GM21390 (cell line): ENCODE measurements around the gene MGLL.

Experiments used
- ATAC-seq: cut with Tn5 transposase; IDR thresholded peaks from one replicate; pipeline ENCODE4 v1.9.1; 2021; ENCODE audit not compliant: unreplicated experiment

MGLL gene

DNA sequence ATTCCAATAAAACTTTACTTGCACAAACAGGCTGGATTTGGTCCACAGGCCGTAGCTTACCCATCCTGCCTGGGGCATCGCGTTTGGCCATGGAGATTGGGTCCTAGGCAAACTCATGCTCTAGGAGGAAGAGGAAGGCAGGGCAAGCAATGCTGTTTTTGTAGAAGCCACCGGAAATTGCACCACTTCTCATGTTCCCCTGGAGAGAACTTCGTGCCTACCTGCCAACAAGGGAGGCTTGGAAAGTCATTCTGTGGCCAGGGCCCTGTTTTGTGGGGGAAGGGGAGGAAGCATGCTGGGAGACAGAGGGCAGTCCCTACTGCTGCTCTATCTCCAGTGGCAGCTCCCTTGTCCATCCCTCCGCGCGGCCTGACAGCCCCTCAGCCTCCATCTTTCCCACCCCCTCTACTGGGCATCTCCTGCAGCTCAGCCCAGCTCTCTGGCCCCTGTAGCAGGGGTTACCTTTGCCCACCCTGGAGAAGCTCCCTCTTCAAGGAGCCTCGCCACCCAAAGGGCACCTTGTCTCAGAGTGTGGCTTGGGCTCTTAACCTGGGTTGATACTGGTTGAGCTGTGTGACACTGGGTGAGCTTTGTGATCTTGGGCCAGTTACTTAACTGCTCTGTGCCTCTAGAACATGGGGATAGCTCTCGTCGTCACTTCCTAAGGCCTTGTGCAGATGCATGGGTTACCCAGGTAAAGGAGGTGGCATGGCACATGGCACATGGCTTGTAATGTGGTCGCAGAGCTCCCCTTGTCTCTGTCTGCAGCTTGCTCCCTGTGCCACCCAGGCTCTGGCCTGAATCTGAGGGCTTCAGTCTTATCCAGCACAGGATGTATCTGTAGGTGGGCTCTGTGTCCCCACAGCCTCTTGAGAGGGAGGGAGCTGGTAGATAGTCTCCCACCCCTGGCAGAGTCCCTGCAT, 143.4 kb downstream of the MGLL start:
- no peak for ATAC-seq

DNA sequence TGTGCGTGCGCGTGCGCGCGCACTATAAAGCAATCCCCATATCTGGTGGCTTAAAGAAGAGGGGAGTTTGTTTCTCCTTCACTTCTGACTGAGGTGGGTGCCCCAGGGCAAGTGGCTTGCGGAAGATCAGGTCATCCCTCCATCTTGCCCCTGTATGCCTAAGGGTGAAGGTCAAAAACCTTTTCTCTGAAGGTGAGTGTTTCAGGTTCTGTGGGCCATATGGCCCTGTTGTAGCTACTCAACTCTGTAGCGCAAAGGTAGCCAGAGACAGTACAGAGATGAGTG, 144.1 kb downstream of the MGLL start:
- no peak for ATAC-seq

- ATAC-seq, result no peak
Measured at GRCh38 chr3:127677541-127678314, 144.6 kb downstream of the MGLL start.

DNA sequence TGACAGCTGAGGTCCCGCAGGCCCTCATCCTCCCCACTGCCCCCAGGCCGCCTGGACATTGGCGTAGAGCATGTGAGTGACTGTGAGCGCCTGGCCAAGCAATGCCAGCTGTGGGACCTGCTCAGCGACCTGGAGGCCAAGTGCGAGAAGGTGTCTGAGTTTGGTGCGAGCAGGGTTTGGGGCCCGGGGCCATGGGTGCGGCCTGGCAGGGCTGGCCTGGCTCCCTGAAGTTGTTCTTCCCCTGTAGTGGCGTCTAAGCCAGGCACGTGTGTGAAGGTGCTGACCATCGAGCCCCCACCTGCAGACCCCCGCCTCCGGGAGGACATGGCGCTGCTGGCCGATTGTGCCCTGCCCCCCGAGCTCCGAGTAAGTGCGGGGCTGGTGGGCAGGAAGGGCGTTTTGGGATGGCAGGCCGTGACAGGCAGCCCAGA, 145.4 kb downstream of the MGLL start:
- ATAC-seq, result no peak

DNA sequence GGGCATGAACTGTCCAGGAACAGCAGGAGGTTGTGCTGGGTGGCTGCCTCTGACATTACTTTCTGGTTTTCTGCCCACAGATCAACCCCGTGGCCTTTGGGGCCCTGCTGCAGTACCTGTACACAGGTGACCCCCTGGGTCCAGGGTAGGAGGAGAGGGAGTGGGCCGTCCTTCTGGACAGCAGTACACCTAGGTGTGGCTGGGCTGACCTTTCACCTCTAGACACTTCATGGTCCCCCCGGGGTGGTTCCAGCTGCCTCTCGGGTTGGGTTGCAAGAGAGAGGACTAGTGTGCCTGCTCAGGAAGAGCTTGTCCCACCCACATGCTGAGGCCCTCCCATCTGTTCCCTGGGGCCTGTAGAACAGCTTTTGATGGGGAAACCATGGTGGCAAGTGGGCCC, 145.9 kb downstream of the MGLL start:
- ATAC-seq, result no peak

DNA sequence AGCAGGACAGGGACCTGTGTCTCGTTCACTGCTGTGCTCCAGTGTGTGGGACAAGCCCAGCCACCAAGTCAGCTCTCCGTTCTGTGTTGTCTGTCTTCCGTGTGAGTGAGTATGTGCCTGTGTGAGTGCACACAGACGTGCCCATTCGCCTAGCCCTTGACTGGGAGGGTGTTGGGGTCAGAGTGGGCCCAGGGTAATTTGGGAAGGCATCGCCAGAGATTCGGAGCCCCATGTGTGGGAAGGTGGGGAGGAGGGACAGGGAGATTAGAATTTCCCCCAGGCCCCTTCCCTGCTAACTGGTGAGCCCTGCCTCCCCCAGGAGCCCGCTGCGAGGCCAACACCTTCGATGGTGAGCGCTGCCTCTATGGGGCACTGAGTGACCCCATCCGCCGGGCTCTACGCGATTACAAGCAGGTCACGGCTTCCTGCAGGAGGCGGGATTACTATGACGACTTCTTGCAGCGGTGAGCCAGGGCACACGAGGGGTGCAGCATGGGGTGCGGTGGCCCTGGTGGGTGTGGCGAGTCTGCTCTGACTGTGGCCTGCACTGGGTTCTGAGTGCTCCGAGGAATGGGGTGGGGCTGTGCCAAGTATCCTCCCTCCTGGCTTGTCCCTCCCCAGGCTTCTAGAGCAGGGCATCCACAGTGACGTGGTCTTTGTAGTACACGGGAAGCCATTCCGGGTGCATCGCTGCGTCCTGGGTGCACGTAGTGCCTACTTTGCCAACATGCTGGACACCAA, 146.5 kb downstream of the MGLL start:
- ATAC-seq, result no peak

GRCh38 chr3:127674790-127675189, 147.5 kb downstream of the MGLL start:
- no peak for ATAC-seq

DNA sequence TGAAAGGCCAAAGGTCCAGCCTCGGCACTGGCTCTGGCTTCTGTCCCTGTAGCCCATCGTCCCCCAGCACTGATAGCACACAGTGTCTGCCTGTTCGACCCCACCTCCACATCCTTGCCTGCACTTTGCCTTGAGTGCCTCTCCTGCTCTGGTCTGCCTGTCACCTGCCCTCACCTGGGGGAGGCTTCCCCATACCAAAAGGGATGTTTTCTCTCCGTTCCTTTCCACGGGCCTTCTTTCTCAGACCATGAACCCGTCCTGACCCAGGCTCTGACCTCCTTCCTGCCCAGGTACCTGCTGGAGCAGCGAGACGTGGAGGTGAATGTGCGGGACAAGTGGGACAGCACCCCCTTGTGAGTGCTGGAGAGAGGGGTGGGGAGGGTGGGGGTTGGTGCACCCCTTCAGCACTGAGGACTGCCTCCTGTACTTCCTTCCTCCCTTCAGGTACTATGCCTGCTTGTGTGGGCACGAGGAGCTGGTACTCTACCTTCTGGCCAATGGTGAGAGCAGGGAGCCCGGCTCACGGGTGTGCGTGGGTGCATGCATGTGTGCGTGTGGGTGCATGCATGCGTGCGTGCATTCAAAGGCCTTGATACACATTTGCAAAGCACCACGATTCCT, 148.1 kb downstream of the MGLL start:
- no peak for ATAC-seq

DNA sequence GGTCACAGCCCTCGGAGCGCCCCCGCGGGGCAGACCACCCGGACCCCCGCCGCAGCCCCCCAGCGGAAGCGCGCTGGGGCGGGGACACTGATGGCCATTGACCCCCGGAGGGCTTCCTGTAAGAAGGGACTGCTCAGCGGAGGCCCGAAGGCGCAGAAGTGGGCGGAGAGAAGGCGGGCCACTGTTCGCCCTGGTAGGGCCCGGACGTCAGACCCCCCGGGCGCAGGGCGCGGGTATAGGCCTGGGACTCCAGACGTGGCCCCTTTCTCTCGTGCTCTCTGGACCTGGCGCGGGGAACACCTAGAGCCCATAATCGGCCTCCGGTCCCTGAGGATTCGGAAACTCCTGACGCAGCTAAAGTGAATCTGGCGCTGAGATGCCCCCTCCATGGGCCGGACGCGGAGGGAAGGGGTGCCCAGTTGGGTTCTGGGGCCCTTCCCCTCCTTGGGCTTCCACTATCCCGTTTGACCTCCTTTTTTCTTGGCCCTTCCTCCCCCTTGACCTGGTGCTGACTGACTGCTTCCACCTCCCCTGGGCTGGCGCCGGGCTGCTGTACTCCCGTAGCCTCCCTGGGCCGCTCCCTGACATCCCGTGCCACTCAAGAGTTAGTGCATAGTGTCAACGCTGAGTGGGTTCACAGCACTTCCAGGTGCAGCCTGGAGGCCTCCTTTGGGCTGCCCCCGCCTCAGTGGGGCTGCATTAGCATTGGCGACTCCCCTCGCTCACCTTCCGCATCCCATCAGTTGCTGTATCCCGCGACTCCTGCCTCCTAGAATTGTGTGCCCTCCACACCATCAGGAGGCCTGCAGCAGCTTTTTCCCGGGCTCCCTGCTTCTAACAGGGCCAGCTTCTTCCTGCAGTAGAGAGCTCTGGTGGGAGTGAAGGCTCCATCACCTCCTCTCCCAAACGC, 148.9 kb downstream of the MGLL start:
- ATAC-seq, result peak; percentile 36

DNA sequence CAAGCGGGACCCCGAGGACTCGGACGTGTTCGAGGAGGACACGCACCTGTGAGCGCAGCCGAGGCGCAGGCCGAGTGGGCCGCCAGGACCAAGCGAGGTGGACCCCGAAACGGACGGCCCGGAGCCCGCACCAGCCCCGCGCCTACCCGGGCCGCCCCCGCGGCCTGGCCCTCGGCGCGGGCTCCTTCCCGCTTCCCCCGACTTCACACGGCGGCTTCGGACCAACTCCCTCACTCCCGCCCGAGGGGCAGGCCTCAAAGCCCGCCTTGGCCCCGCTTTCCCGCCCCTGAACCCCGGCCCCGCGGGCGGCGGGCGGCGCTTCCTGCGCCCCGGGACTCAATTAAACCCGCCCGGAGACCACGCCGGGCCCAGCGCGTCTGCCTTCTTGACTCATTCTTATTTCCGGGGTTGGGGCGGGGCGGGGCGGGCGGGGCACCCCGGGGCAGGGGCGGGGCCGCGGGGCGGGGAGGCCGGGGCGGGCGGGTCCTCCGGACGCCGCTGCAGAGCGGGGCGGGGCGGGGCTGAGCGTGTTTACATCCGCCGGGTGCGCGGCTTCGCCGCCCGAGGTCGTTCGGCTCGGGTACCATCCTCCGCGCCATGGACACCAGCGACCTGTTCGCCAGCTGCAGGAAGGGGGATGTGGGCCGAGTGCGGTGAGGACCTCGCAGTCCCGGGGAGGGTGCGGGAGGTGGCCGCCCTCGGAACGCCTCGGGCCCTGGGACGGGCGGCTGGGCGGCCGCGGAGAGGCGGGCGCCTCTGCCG, 149.7 kb downstream of the MGLL start, which contains the start of gene ABTB1:
ABTB1 (plus strand) TSS at position 524 of the 762 bp plus-strand sequence; CDS start at position 598, 74 bp downstream.
- ATAC-seq, result peak; percentile 72

GRCh38 chr3:127671523-127672428, 150.5 kb downstream of the MGLL start:
- ATAC-seq, result peak; percentile 8

- no peak for ATAC-seq
Measured at GRCh38 chr3:127670761-127671522, 151.4 kb downstream of the MGLL start.

- no peak for ATAC-seq
Measured at GRCh38 chr3:127670229-127670559, 152.1 kb downstream of the MGLL start.

GRCh38 chr3:127669541-127670228, 152.6 kb downstream of the MGLL start:
- ATAC-seq, result no peak

- no peak for ATAC-seq
Measured at GRCh38 chr3:127668906-127669305, 153.4 kb downstream of the MGLL start.

DNA sequence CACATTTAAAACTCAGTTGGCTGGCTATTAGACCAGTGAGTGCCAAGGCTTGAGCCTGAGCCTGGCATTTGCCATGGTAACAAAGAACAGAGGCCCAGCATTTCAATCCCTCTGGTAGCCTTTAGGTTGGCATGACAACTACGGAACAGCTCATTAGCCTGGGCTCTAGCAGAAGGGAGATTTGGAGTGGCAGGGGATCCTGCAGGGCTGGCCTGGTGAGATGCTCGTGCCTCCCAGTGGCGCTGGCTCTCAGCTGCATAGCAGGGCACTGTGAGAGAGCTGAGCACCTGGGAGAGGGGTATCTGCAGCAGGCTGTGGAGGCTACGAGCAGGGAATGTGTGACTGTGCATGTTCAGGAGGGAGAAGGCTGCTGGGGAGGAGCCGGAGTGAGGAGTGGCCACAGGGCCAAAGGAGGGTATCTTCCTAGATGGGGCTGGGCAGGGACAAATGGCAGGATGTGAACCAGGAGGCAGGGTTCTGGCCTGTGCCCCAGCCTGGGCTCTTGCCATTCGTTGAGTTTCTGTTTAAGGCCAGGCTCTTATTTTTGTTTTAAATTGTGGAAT, 155.1 kb downstream of the MGLL start:
- no peak for ATAC-seq

GRCh38 chr3:127666676-127667075, 155.6 kb downstream of the MGLL start:
- no peak for ATAC-seq
